Measurements from ENCODE around the gene HSF2BP. TPM values are rescaled to one million over a fixed set of nuclear protein-coding genes. Genes with fewer than 3 reads are reported as not detected.

Gene HSF2BP
- total RNA-seq, 3 donors from 2014 or later = 0.32 to 1.8 (median 1.3) TPM

GRCh38 chr21:43644071-43644470 lies 15.2 kb downstream of the HSF2BP start:
- intact Hi-C loops (cut with DNase I; ENCODE audit: low total_unique reads) = no loop called here
- H3K27me3 ChIP-seq = no peaks in the 10 kb centered on the region

DNA sequence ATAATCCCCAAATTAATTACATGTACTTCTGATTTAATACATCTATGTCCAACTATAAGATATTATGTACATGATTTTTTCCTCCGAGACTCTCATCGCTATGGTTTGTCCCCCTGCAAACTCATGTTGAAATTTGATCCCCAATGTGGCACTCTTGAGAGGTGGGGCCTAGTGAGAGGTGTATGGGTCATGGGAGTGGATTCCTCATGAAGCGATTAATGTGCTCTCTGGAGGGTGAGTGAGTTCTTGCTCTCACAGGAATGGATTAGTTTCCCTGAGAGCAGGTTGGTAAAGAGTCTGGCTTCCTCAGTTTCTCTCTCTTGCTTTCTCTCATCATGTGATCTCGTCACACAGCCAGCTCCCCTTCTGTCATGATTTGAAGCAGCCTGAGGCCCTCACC lies 16.1 kb downstream of the HSF2BP start:
- H3K4me1 ChIP-seq = no peaks in the 10 kb centered on the region
- H3K36me3 ChIP-seq = no peaks in the 10 kb centered on the region
- H3K4me3 ChIP-seq = no peak overlapping the region
- no peak overlapping the region for H3K27ac ChIP-seq
- intact Hi-C loops (cut with DNase I; ENCODE audit: low total_unique reads) = no loop called here
- no peaks in the 10 kb centered on the region for H3K27me3 ChIP-seq
- H3K9me3 ChIP-seq = no peaks in the 10 kb centered on the region
- DNase-seq (ENCODE audit: low spot score in 2 of 2) = no peak
- TF ChIP-seq POLR2AphosphoS5 (IDR thresholded peaks at IDR 0.05) (no peak), POLR2A (IDR thresholded peaks at IDR 0.05) (no peak), CTCF (IDR thresholded peaks at IDR 0.05) (no peak)

More at GRCh38 chr21:43644071-43644470, 15.2 kb downstream of the HSF2BP start:
- Histone ChIP-seq H3K4me1 (no peaks in the 10 kb centered on the region), H3K36me3 (no peaks in the 10 kb centered on the region), H3K9me3 (no peaks in the 10 kb centered on the region), H3K27ac (no peak overlapping the region), H3K4me3 (no peak overlapping the region)
- DNase-seq (ENCODE audit: low spot score in 2 of 2) = no peak
- TF ChIP-seq CTCF (IDR thresholded peaks at IDR 0.05) = no peak
- TF ChIP-seq POLR2AphosphoS5 (IDR thresholded peaks at IDR 0.05) = no peak
- no peak for TF ChIP-seq POLR2A (IDR thresholded peaks at IDR 0.05)

GRCh38 chr21:43640400-43640799 lies 18.9 kb downstream of the HSF2BP start:
- Histone ChIP-seq H3K27ac (no peak overlapping the region), H3K4me3 (no peak overlapping the region), H3K9me3 (no peaks in the 10 kb centered on the region), H3K4me1 (no peaks in the 10 kb centered on the region), H3K27me3 (no peaks in the 10 kb centered on the region), H3K36me3 (no peaks in the 10 kb centered on the region)
- no peak for DNase-seq (ENCODE audit: low spot score in 2 of 2)
- intact Hi-C loops (cut with DNase I; ENCODE audit: low total_unique reads) = no loop called here
- TF ChIP-seq CTCF (IDR thresholded peaks at IDR 0.05) (no peak), POLR2A (IDR thresholded peaks at IDR 0.05) (no peak), POLR2AphosphoS5 (IDR thresholded peaks at IDR 0.05) (no peak)

DNA sequence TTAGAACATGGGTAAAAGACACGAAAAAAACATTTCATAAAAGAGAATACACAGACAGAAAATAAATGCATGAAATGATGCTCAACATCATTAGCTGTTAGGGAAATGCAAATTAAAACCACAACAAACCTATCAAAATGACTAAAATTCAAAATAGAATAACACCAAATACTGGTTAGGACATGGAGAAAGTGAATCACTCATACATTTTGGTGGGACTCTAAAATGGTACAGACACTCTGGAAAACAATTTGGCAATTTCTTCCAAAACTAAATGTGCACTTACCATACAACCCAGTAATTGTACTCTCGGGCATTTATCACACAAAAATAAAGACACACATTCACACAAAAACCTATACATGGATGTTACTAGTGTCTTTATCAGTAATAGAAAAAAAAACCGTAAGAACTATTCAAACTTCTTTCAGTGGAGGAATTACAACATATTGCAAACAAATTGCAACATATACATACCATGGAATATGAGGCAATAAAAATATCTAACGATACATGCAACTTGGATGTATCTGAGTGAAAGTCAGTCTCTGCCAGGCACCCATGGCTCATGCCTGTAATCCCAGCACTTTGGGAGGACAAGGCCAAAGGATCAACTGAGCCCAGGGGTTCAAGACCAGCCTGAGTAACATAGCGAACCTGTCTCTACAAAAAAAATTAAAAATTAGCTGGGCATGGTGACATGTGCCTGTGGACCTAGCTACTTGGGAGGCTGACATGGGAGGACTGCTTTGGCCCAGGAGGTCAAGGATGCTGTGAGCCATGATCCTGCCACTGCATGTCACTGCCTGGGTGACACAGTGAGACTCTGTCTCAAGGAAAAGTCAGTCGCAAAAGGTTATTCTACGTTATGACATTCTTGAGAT lies 19.6 kb downstream of the HSF2BP start:
- no peak for TF ChIP-seq CTCF (IDR thresholded peaks at IDR 0.05)
- TF ChIP-seq POLR2A (IDR thresholded peaks at IDR 0.05) = no peak
- no peak for TF ChIP-seq POLR2AphosphoS5 (IDR thresholded peaks at IDR 0.05)
- intact Hi-C loops (cut with DNase I; ENCODE audit: low total_unique reads) = no loop called here
- no peak for DNase-seq (ENCODE audit: low spot score in 2 of 2)
- Histone ChIP-seq H3K9me3 (no peaks in the 10 kb centered on the region), H3K27me3 (no peaks in the 10 kb centered on the region), H3K4me3 (no peak overlapping the region), H3K36me3 (no peaks in the 10 kb centered on the region), H3K4me1 (no peaks in the 10 kb centered on the region), H3K27ac (no peak overlapping the region)

DNA sequence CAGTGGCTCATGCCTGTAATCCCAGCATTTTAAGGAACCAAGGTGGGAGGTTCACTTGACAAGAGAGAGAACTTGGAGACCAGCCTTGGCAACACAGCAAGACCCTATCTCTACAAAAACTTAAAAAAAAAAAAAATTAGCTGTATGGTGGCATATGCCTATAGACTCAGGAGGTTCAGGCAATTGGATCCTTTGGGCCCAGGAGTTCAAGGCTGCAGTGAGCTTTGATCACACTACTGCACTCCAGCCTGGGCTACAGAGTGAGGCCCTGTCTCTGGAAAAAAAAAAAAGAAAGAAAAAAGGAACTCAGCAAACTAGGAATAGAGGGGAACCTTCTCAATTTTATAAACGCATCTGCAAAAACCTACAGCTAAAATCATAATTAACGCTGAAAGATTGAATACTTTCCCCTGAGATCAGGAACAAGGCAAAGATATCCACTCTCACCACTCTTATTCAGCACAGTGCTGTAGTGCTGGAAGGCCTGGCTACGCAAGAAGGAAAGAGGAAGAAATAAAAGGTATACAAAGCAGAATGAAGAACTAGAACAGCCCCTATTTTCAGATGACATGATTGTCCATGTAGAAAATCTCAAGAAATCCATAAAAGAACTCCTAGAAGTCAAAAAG lies 21.6 kb downstream of the HSF2BP start:
- Histone ChIP-seq H3K4me1 (no peaks in the 10 kb centered on the region), H3K9me3 (no peaks in the 10 kb centered on the region), H3K27me3 (no peaks in the 10 kb centered on the region), H3K27ac (no peak overlapping the region), H3K4me3 (no peak overlapping the region), H3K36me3 (no peaks in the 10 kb centered on the region)
- no peak for DNase-seq (ENCODE audit: low spot score in 2 of 2)
- intact Hi-C loops (cut with DNase I; ENCODE audit: low total_unique reads) = no loop called here
- no peak for TF ChIP-seq CTCF (IDR thresholded peaks at IDR 0.05)
- TF ChIP-seq POLR2AphosphoS5 (IDR thresholded peaks at IDR 0.05) = no peak
- TF ChIP-seq POLR2A (IDR thresholded peaks at IDR 0.05) = no peak

Measured in breast epithelium (tissue), 4 donors.